HCT116 (cell line): ENCODE data around the gene NTN3. TPM values are rescaled to one million over a fixed set of nuclear protein-coding genes. Genes with fewer than 3 reads are reported as not detected.

Experiments
- ATAC-seq: fragments of 200-7000 bp; cut with Tn5 transposase; 2 replicates; pipeline ENCODE4 v1.9.1; 2020; ENCODE audit warnings: mild to moderate bottlenecking, moderate library complexity
- BruUV-seq: library from RNA; stranded (reverse); fragments of 400-500 nt; replicated peaks from 2 replicates; lab custom pipeline; 2021; lab: Mats Ljungman, UMichigan
- CTCF ChIA-PET: fragments of 300-600 bp; sonication (Branson Sonifier 250); formaldehyde crosslinking; loops from one replicate; lab custom pipeline; 2021; ENCODE audit warnings: antibody characterized with exemption; lab: Charles Lee
- POLR2A ChIA-PET: fragments of 300-600, 350-600 bp; sonication (Branson Sonifier 250); formaldehyde crosslinking; loops from one replicate; lab custom pipeline; 2021; ENCODE audit warnings: antibody characterized with exemption; lab: Charles Lee
- RAD21 ChIA-PET, 2 experiments: fragments of 300-600 bp; sonication (Branson Sonifier 250); formaldehyde crosslinking; loops; one replicate each; lab custom pipeline; 2023; ENCODE audit warnings: low total read pairs in 2 of 2; ENCODE audit not compliant: uncharacterized antibody in 2 of 2, unreplicated experiment in 2 of 2, low non-redundant PET in 1 of 2; lab: Charles Lee
- DNase-seq: peaks from one replicate; pipeline ENCODE4 v3.0.0-alpha.2; 2010; ENCODE audit warnings: low read depth, low spot score
- H2AFZ ChIP-seq: fragments of 200-600 bp; shearing (Covaris generic), sonication (generic); 2 replicates; pipeline ENCODE4 v1.6.1; 2017; ENCODE audit warnings: low read depth, mixed run types, mixed read lengths, antibody characterized with exemption, low read length; ENCODE audit not compliant: poor library complexity, severe bottlenecking
- H3K27ac ChIP-seq: 2 replicates; pipeline ENCODE4 v1.5.1; 2012; ENCODE audit warnings: low read depth, low read length
- H3K27me3 ChIP-seq: fragments of 200-600 bp; sonication (generic); 2 replicates; pipeline ENCODE4 v1.6.1; 2016; ENCODE audit warnings: mixed run types, low read length, mixed read lengths; ENCODE audit not compliant: insufficient read depth
- H3K36me3 ChIP-seq, 2 experiments: fragments of 200-500 bp in 1 of 2; fragments of 200-600 bp in 1 of 2; sonication (Bioruptor generic) in 1 of 2; sonication (generic) in 1 of 2; 2 replicates each; pipeline versions ENCODE4 v1.5.1 to v1.6.1; 2014 to 2016; ENCODE audit warnings: low read length in 2 of 2, inconsistent platforms in 1 of 2, mixed read lengths in 1 of 2, mixed run types in 1 of 2; ENCODE audit not compliant: insufficient read depth in 2 of 2, control insufficient read depth in 1 of 2
- H3K4me1 ChIP-seq, 2 experiments: fragments of 200-600 bp in 1 of 2; sonication (generic) in 1 of 2; 2 replicates each; pipeline versions ENCODE4 v1.5.1 to v1.6.1; 2012 to 2017; ENCODE audit warnings: low read length in 2 of 2, inconsistent platforms in 1 of 2, mild to moderate bottlenecking in 1 of 2, mixed read lengths in 1 of 2, mixed run types in 1 of 2, moderate library complexity in 1 of 2; ENCODE audit not compliant: insufficient read depth in 2 of 2, control insufficient read depth in 1 of 2
- H3K4me2 ChIP-seq: fragments of 200-600 bp; sonication (generic); 2 replicates; pipeline ENCODE4 v1.6.1; 2017; ENCODE audit warnings: mixed run types, low read length, mixed read lengths
- H3K4me3 ChIP-seq, 2 experiments: fragments of 200-600 bp in 1 of 2; sonication (generic) in 1 of 2; replicated peaks in 1 of 2; 2 replicates each; pipeline ENCODE4 v1.5.1; 2011 to 2016; ENCODE audit warnings: low read length in 2 of 2, control low read depth in 1 of 2, low read depth in 1 of 2, mild to moderate bottlenecking in 1 of 2, mixed read lengths in 1 of 2, mixed run types in 1 of 2
- H3K79me2 ChIP-seq: fragments of 200-600 bp; sonication (generic); 2 replicates; pipeline ENCODE4 v1.6.1; 2017; ENCODE audit warnings: mild to moderate bottlenecking, mixed run types, low read length, moderate library complexity, mixed read lengths; ENCODE audit not compliant: insufficient read depth
- H3K9ac ChIP-seq: fragments of 200-600 bp; sonication (generic); 2 replicates; pipeline ENCODE4 v1.6.1; 2016; ENCODE audit warnings: low read length, mixed read lengths
- H3K9me2 ChIP-seq: fragments of 200-600 bp; sonication (generic), shearing (Covaris generic); 2 replicates; pipeline ENCODE4 v1.6.1; 2017; ENCODE audit warnings: mixed run types, mild to moderate bottlenecking, moderate library complexity; ENCODE audit not compliant: insufficient read depth
- H3K9me3 ChIP-seq, 2 experiments: fragments of 200-500 bp in 1 of 2; fragments of 200-600 bp in 1 of 2; sonication (Bioruptor generic) in 1 of 2; sonication (generic) in 1 of 2; 2 replicates each; pipeline ENCODE4 v1.6.1; 2014 to 2017; ENCODE audit warnings: low read length in 2 of 2, mixed read lengths in 2 of 2, inconsistent platforms in 1 of 2, low read depth in 1 of 2, mild to moderate bottlenecking in 1 of 2, mixed run types in 1 of 2, moderate library complexity in 1 of 2; ENCODE audit not compliant: control insufficient read depth in 1 of 2, insufficient read depth in 1 of 2
- H4K20me1 ChIP-seq: fragments of 200-600 bp; sonication (generic), shearing (Covaris generic); 2 replicates; pipeline ENCODE4 v1.6.1; 2017; ENCODE audit warnings: mixed run types, mild to moderate bottlenecking, moderate library complexity; ENCODE audit not compliant: insufficient read depth
- CBX3 ChIP-seq: IDR thresholded peaks from 2 replicates; pipeline ENCODE4 v1.6.1; 2012; ENCODE audit warnings: low read depth
- CEBPB ChIP-seq: IDR thresholded peaks from 2 replicates; pipeline ENCODE4 v1.6.1; 2012; ENCODE audit warnings: low read depth
- EGR1 ChIP-seq: IDR thresholded peaks from 2 replicates; pipeline ENCODE4 v1.6.1; 2012; ENCODE audit warnings: low read depth
- EZH2 ChIP-seq: fragments of 200-600 bp; sonication (generic); IDR thresholded peaks from 2 replicates; pipeline ENCODE4 v1.6.1; 2017; ENCODE audit warnings: antibody characterized with exemption, mixed run types
- FOSL1 ChIP-seq: IDR thresholded peaks from 2 replicates; pipeline ENCODE4 v1.6.1; 2012; ENCODE audit warnings: low read depth
- JUND ChIP-seq: IDR thresholded peaks from 2 replicates; pipeline ENCODE4 v1.6.1; 2012
- POLR2A ChIP-seq: IDR thresholded peaks from 2 replicates; pipeline ENCODE4 v1.7.0; 2011; ENCODE audit warnings: borderline replicate concordance; ENCODE audit not compliant: insufficient read depth, insufficient read length; ENCODE audit errors: extremely low read depth
- POLR2AphosphoS5 ChIP-seq: IDR thresholded peaks from 2 replicates; pipeline ENCODE4 v1.6.1; 2011; ENCODE audit warnings: mild to moderate bottlenecking, low read depth, low read length, moderate library complexity
- RAD21 ChIP-seq: IDR thresholded peaks from 2 replicates; pipeline ENCODE4 v1.6.1; 2012; ENCODE audit warnings: low read depth, mild to moderate bottlenecking
- SIN3A ChIP-seq: IDR thresholded peaks from 2 replicates; pipeline ENCODE4 v1.6.1; 2012; ENCODE audit warnings: low read depth
- SP1 ChIP-seq: IDR thresholded peaks from 2 replicates; pipeline ENCODE4 v1.6.1; 2012; ENCODE audit warnings: low read depth
- SRF ChIP-seq: IDR thresholded peaks from 2 replicates; pipeline ENCODE4 v1.6.1; 2012; ENCODE audit warnings: low read depth
- TCF7L2 ChIP-seq: IDR thresholded peaks from 2 replicates; pipeline ENCODE4 v1.7.0; 2011; ENCODE audit warnings: borderline replicate concordance, inconsistent platforms; ENCODE audit not compliant: insufficient read depth, insufficient read length; ENCODE audit errors: extremely low read depth
- YY1 ChIP-seq: IDR thresholded peaks from 2 replicates; pipeline ENCODE4 v1.6.1; 2011; ENCODE audit warnings: low read length, low read depth, moderate library complexity, mild to moderate bottlenecking; ENCODE audit not compliant: insufficient replicate concordance; ENCODE audit errors: extremely low read depth
- ZFX ChIP-seq: fragments of 450-650 bp; IDR thresholded peaks from 2 replicates; pipeline ENCODE4 v1.6.1; 2017
- ZNF274 ChIP-seq: fragments of 200-500 bp; sonication (Bioruptor generic); IDR thresholded peaks from 2 replicates; pipeline ENCODE4 v1.6.1; 2014; ENCODE audit warnings: mild to moderate bottlenecking, low read depth, low read length, inconsistent platforms
- intact Hi-C: fragments of 100-400 bp; cut with micrococcal nuclease; formaldehyde crosslinking; loops from 2 replicates; pipeline ENCODE4 v1.10.0; 2022
- total RNA-seq: library from RNA; stranded (reverse); gene quantifications from one replicate; pipeline ENCODE4 v1.2.1, GENCODE V29; 2021; ENCODE audit not compliant: unreplicated experiment
- TF ChIP-seq, protein P1 (sequence below): IDR thresholded peaks from 2 replicates; pipeline ENCODE4 v1.6.1; 2012
- TF ChIP-seq, protein P2 (sequence below): IDR thresholded peaks from 2 replicates; pipeline ENCODE4 v1.6.1; 2011; ENCODE audit warnings: mild to moderate bottlenecking, low read length, moderate library complexity; ENCODE audit not compliant: insufficient replicate concordance; ENCODE audit errors: extremely low read depth
- TF ChIP-seq, protein P3 (sequence below): IDR thresholded peaks from 2 replicates; pipeline ENCODE4 v1.6.1; 2012

The NTN3 gene
- total RNA-seq, 1 experiment from 2014 or later, result 0.30 TPM

DNA sequence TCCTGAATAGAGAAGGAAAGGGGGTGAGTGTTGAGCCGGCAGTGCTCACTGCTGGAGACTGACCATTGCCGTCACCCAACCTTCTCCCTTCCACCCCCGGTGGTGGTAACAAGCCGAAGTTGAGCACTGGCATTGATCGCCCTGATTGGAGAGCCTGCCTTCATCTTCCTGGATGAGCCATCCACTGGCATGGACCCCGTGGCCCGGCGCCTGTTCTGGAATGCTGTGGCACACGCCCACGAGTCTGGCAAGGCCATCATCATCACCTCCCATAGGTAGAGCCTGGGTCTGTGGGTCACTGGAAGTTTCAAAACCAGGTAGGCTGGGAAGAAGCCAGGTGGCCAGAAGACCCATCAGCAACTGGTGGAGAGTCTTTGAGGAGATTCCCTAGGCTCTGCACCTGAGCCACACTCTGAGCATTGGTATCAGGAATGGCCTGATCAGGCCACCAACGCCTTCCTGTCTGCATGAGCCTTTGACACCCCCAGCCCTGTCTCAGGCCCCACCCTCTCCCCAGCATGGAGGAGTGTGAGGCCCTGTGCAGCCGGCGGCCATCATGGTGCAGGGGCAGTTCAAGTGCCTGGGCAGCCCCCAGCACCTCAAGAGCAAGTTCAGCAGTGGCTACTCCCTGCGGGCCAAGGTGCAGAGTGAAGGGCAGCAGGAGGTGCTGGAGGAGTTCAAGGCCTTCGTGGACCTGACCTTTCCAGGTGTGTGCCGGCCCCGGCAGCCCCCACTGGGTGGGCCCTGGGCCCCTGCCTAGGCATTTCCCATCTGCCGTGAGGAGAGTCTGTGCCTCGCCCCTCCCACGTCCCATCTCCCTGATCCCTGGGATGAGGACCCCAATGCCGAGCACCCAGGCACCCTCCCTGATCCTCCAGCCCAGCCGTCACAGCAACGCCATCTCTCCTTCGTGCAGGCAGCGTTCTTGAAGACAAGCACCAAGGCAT lies 46.8 kb upstream of the NTN3 start:
- Histone ChIP-seq H3K27me3 (no peaks in the 10 kb centered on the region), H3K9me3 (no peaks in the 10 kb centered on the region), H3K79me2 (peaks cover under 1% of the 10 kb centered on the region; the same call in 1 of the 2 replicates), H2AFZ (no peak overlapping the region), H3K27ac (no peak overlapping the region), H3K4me1 (peaks cover 12 to 33% of the 10 kb centered on the region in 2 experiments; a peak in 3 of 4 replicates), H3K36me3 (no peaks in the 10 kb centered on the region), H3K9ac (no peak overlapping the region), H3K4me2 (no peak overlapping the region), H4K20me1 (no peaks in the 10 kb centered on the region), H3K9me2 (no peaks in the 10 kb centered on the region), H3K4me3 (no peak overlapping the region)
- DNase-seq (no peak), ATAC-seq (no peak)
- POLR2A ChIA-PET, result no interaction called here
- intact Hi-C loops, result loop anchor here (5.0 to 10.0 kb wide), 3 partner anchors 38 to 160 kb away; partner anchors contain the start of genes RNPS1 and TEDC2
- RAD21 ChIA-PET, result no interaction called here
- BruUV-seq, result no TSS peak
- CTCF ChIA-PET, result no interaction called here
- TF ChIP-seq SIN3A (no peak), POLR2A (no peak), TCF7L2 (no peak), RAD21 (no peak), SRF (no peak), YY1 (no peak), JUND (no peak), CEBPB (no peak), ZFX (no peak), POLR2AphosphoS5 (no peak), FOSL1 (no peak), EGR1 (no peak), SP1 (no peak), EZH2 (no peak), CBX3 (no peak), ZNF274 (no peak)
- TF ChIP-seq, protein P1, sequence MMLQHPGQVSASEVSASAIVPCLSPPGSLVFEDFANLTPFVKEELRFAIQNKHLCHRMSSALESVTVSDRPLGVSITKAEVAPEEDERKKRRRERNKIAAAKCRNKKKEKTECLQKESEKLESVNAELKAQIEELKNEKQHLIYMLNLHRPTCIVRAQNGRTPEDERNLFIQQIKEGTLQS, result no peak
- TF ChIP-seq, protein P2, sequence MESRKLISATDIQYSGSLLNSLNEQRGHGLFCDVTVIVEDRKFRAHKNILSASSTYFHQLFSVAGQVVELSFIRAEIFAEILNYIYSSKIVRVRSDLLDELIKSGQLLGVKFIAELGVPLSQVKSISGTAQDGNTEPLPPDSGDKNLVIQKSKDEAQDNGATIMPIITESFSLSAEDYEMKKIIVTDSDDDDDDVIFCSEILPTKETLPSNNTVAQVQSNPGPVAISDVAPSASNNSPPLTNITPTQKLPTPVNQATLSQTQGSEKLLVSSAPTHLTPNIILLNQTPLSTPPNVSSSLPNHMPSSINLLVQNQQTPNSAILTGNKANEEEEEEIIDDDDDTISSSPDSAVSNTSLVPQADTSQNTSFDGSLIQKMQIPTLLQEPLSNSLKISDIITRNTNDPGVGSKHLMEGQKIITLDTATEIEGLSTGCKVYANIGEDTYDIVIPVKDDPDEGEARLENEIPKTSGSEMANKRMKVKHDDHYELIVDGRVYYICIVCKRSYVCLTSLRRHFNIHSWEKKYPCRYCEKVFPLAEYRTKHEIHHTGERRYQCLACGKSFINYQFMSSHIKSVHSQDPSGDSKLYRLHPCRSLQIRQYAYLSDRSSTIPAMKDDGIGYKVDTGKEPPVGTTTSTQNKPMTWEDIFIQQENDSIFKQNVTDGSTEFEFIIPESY, result no peak
- TF ChIP-seq, protein P3, sequence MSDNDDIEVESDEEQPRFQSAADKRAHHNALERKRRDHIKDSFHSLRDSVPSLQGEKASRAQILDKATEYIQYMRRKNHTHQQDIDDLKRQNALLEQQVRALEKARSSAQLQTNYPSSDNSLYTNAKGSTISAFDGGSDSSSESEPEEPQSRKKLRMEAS, result no peak
